SK-N-SH (cell line): Measurements from ENCODE around the gene IRAK2.

Source experiments
- CHD2 ChIP-seq: fragments of 150-350 bp; IDR thresholded peaks from 2 replicates; pipeline ENCODE4 v1.6.1; 2018; ENCODE audit warnings: low read length; ENCODE audit not compliant: partially characterized antibody
- CTCF ChIP-seq: fragments of 200-600 bp; sonication (generic); IDR thresholded peaks from 2 replicates; pipeline ENCODE4 v1.6.1; 2017; ENCODE audit warnings: antibody characterized with exemption, mild to moderate bottlenecking, moderate library complexity
- IRF3 ChIP-seq: fragments of 150-350 bp; IDR thresholded peaks from 2 replicates; pipeline ENCODE4 v1.6.1; 2016; ENCODE audit warnings: mild to moderate bottlenecking, low read depth, low read length
- JUND ChIP-seq: IDR thresholded peaks from 2 replicates; pipeline ENCODE4 v1.4.0; 2012
- POLR2AphosphoS5 ChIP-seq: IDR thresholded peaks from 2 replicates; pipeline ENCODE4 v1.6.1; 2012; ENCODE audit warnings: low read depth, low read length
- REST ChIP-seq: IDR thresholded peaks from 2 replicates; pipeline ENCODE4 v1.6.1; 2012; ENCODE audit warnings: mild to moderate bottlenecking, low read depth, low read length, moderate library complexity
- RFX5 ChIP-seq: IDR thresholded peaks from 2 replicates; pipeline ENCODE4 v1.6.1; 2012; ENCODE audit warnings: mild to moderate bottlenecking, improper control_type of control experiment, low read length
- YY1 ChIP-seq: IDR thresholded peaks from 2 replicates; pipeline ENCODE4 v1.4.0; 2012; ENCODE audit warnings: low read depth, mild to moderate bottlenecking

- TF ChIP-seq POLR2AphosphoS5 (no peak), YY1 (no peak), CTCF (no peak), CHD2 (no peak), RFX5 (no peak), IRF3 (no peak), JUND (no peak), REST (no peak)
Observed at GRCh38 chr3:10160925-10161324, 3.8 kb upstream of the IRAK2 start.
